OCI-LY1 (cell line): ENCODE results near the gene CMTM5.

Source experiments
- CTCF ChIP-seq: fragments of 200-600 bp; sonication (generic), shearing (Covaris generic); IDR thresholded peaks from 2 replicates; pipeline ENCODE4 v1.5.1; 2017; ENCODE audit warnings: mild to moderate bottlenecking, antibody characterized with exemption, low read length, moderate library complexity, mixed read lengths
- EZH2 ChIP-seq: fragments of 200-600 bp; sonication (generic), shearing (Covaris generic); IDR thresholded peaks from 2 replicates; pipeline ENCODE4 v1.8.0; 2017; ENCODE audit warnings: borderline replicate concordance, mixed run types, mild to moderate bottlenecking, antibody characterized with exemption, low read length, moderate library complexity, mixed read lengths

- TF ChIP-seq CTCF (no peak), EZH2 (no peak)
Observed at GRCh38 chr14:23372509-23372908, 4.3 kb upstream of the CMTM5 start, which contains the start of gene IL25.
